ENCODE measurements around the gene POU5F1. TPM values are rescaled to one million over a fixed set of nuclear protein-coding genes. Genes with fewer than 3 reads are reported as not detected.

The POU5F1 gene
- total and polyA plus RNA-seq, 2 of the 4 experiments (the other 2 are of a cell fraction): not detected

GRCh38 chr6:31138982-31139381, 31.5 kb downstream of the POU5F1 start, which contains the start of gene PSORS1C2:
PSORS1C2 (minus strand) TSS chr6:31139066; CDS start chr6:31139026, 40 bp downstream.
- Histone ChIP-seq H2AFZ (replicated peaks; ENCODE audit: low read length, poor library complexity) (peak within 1 kb of the TSS; percentile 89), H4K5ac (ENCODE audit: low read depth, low read length) (0 out of 2 replicates have a peak within 1 kb of the TSS, but pooled peaks have one; percentile 34), H3K14ac (replicated peaks; ENCODE audit: low read depth, low read length) (no peak within 1 kb of the TSS), H2BK15ac (ENCODE audit: low read depth, low read length) (peak within 1 kb of the TSS; percentile 65; the same call in 1 of the 3 replicates), H3K27me3 (ENCODE audit: control insufficient read depth, insufficient read depth, low read length) (no peaks in the 10 kb centered on the region), H4K8ac (ENCODE audit: low read depth in 2 of 2, low read length in 2 of 2) (peak within 1 kb of the TSS; percentile 51 to 77; a peak in 3 of 4 replicates), H3K36me3 (ENCODE audit: control insufficient read depth, insufficient read depth, low read length) (peaks cover 4% of the 10 kb centered on the region; the same call in 1 of the 2 replicates), H3K27ac (ENCODE audit: insufficient read depth, low read length) (no peak within 1 kb of the TSS), H3K79me1 (ENCODE audit: low read depth in 1 of 2, low read length in 2 of 2) (no peaks in the 10 kb centered on the region), H2BK120ac (ENCODE audit: low read depth, low read length) (peak within 1 kb of the TSS; percentile 65; the same call in 1 of the 2 replicates), H3K56ac (ENCODE audit: extremely low read depth, insufficient read depth, low read length) (no peak within 1 kb of the TSS), H3K9me3 (ENCODE audit: control insufficient read depth, insufficient read depth, low read length) (no peaks in the 10 kb centered on the region), H2AK9ac (replicated peaks; ENCODE audit: low read depth, low read length, poor library complexity) (peak within 1 kb of the TSS; percentile 84), H3K4ac (ENCODE audit: low read depth, low read length) (peak within 1 kb of the TSS; percentile 78), H3K4me1 (ENCODE audit: control insufficient read depth, insufficient read depth, low read length) (peaks cover 13% of the 10 kb centered on the region), H2AK5ac (ENCODE audit: low read depth, low read length) (peak within 1 kb of the TSS; percentile 67), H4K91ac (ENCODE audit: insufficient read depth, low read depth, low read length) (peak within 1 kb of the TSS; percentile 49), H3K23ac (ENCODE audit: low read depth, low read length) (no peak within 1 kb of the TSS), H2BK5ac (ENCODE audit: low read depth, low read length, poor library complexity, severe bottlenecking) (no peak within 1 kb of the TSS), H3K18ac (ENCODE audit: low read depth, low read length) (no peak within 1 kb of the TSS), H3K4me2 (ENCODE audit: low read depth, low read length) (no peak within 1 kb of the TSS), H3K9ac (ENCODE audit: low read depth, low read length) (no peak within 1 kb of the TSS), H3K9me1 (ENCODE audit: insufficient read depth, low read length) (peaks cover 15% of the 10 kb centered on the region), H3K4me3 (ENCODE audit: insufficient read depth, low read depth, low read length) (no peak within 1 kb of the TSS), H4K20me1 (ENCODE audit: insufficient read depth, low read length) (no peaks in the 10 kb centered on the region; the same call in 1 of the 2 replicates), H2BK20ac (ENCODE audit: low read depth, low read length) (peak within 1 kb of the TSS; percentile 20)
- no CpG with 5 or more reads among the region's 4 CpGs for WGBS, 2 experiments (ENCODE audit: extremely low coverage in 2 of 2, insufficient read length in 1 of 2)
- POLR2A ChIA-PET (ENCODE audit: unreplicated experiment): no interaction called here
- no TSS peak for BruUV-seq (replicated peaks)
- no peak for ATAC-seq (ENCODE audit: low read depth)
- intact Hi-C loops (cut with micrococcal nuclease): loop anchor here (5.0 kb wide), 1 partner anchor 133 kb away; the partner anchor contains the start of gene HLA-C
- DNase-seq: no peak
- dilution Hi-C loops (cut with HindIII; ENCODE audit: low sequenced_read_pairs, unreplicated experiment): no loop called here
- TF ChIP-seq CHD1 (IDR thresholded peaks at IDR 0.05; ENCODE audit: low read depth, low read length) (no peak), NFE2L2 (IDR thresholded peaks at IDR 0.05; ENCODE audit: low read depth, low read length) (no peak), MAZ (IDR thresholded peaks at IDR 0.05; ENCODE audit: borderline replicate concordance, low read depth, low read length) (no peak), RCOR1 (IDR thresholded peaks at IDR 0.05; ENCODE audit: insufficient replicate concordance, low read length) (no peak), USF2 (IDR thresholded peaks at IDR 0.05; ENCODE audit: low read depth, low read length) (no peak), SMC3 (IDR thresholded peaks at IDR 0.05; ENCODE audit: low read depth, low read length) (no peak), ELK1 (IDR thresholded peaks at IDR 0.05; ENCODE audit: borderline replicate concordance, low read depth, low read length) (no peak), FOS (IDR thresholded peaks at IDR 0.05; ENCODE audit: low read depth, low read length) (no peak), BHLHE40 (IDR thresholded peaks at IDR 0.05; ENCODE audit: low read depth, low read length) (no peak), MAFK (IDR thresholded peaks at IDR 0.05; ENCODE audit: low read depth, low read length) (no peak), CEBPB (IDR thresholded peaks at IDR 0.05; ENCODE audit: low read depth, low read length) (no peak), POLR2A (IDR thresholded peaks at IDR 0.05; ENCODE audit: low read depth, low read length) (no peak), MXI1 (IDR thresholded peaks at IDR 0.05; ENCODE audit: borderline replicate concordance, low read depth, low read length) (no peak), RAD21 (IDR thresholded peaks at IDR 0.05; ENCODE audit: low read length) (no peak), CTCF (conservative IDR thresholded peaks at IDR 0.05; ENCODE audit: low read depth, low read length) (no peak), RFX5 (IDR thresholded peaks at IDR 0.05; ENCODE audit: low read depth, low read length) (no peak)
- in situ Hi-C loops (cut with MboI; ENCODE audit: low sequenced_read_pairs): loop anchor here (5.0 kb wide), 2 partner anchors 53 to 228 kb away; no protein-coding TSS in a partner anchor
- CTCF ChIA-PET: interaction anchor here (0.5 to 0.6 kb wide), 2 partner anchors 228 to 462 kb away, joined by 3 read pairs; no protein-coding TSS in a partner anchor
